ENCODE results near the gene CACNG8. TPM values are rescaled to one million over a fixed set of nuclear protein-coding genes. Genes with fewer than 3 reads are reported as not detected.

Gene CACNG8
- total RNA-seq = 1 to 10 TPM in 1 of 3 donors, not detected in 2; 2.3 TPM
- under 0.01 TPM for total RNA-seq (2013)

GRCh38 chr19:53962887-53963431, at the start of gene CACNG8:
TSS of gene CACNG8 (plus strand) at chr19:53962937.
- intact Hi-C loops (cut with micrococcal nuclease) = no loop called here
- no peaks in the 10 kb centered on the region for H3K36me3 Mint-ChIP-seq
- DNase-seq = no peak
- Histone ChIP-seq H3K27me3 (ENCODE audit: control insufficient read depth, insufficient read depth, low read length) (peaks cover 27% of the 10 kb centered on the region), H3K9me3 (ENCODE audit: control insufficient read depth, insufficient read depth, low read length) (no peaks in the 10 kb centered on the region), H3K4me1 (ENCODE audit: control insufficient read depth, insufficient read depth, low read length) (no peaks in the 10 kb centered on the region), H3K27ac (ENCODE audit: low read length) (no peak within 1 kb of the TSS), H3K36me3 (ENCODE audit: control insufficient read depth, insufficient read depth, low read length) (no peaks in the 10 kb centered on the region), H3K4me3 (ENCODE audit: low read length) (no peak within 1 kb of the TSS)
- peaks cover 67 to 73% of the 10 kb centered on the region in 2 donors for H3K27me3 Mint-ChIP-seq (ENCODE audit: low read depth in 2 of 2)
- peaks cover 0 to 26% of the 10 kb centered on the region in 2 donors for H3K4me1 Mint-ChIP-seq
- no peak for TF ChIP-seq CTCF (IDR thresholded peaks at IDR 0.05)
- no peak for ATAC-seq
- no peak within 1 kb of the TSS for H3K4me3 Mint-ChIP-seq
- H3K9me3 Mint-ChIP-seq = peaks cover 0 to 2% of the 10 kb centered on the region in 2 donors
- H3K27ac Mint-ChIP-seq = no peak within 1 kb of the TSS
- 6% methylated on average over 44 of the region's 55 CpGs for WGBS (ENCODE audit: insufficient coverage)

- H3K4me1 ChIP-seq (ENCODE audit: control insufficient read depth, insufficient read depth, low read length) = no peaks in the 10 kb centered on the region
- no peak overlapping the region for H3K27ac Mint-ChIP-seq
- no peak for ATAC-seq
- peaks cover 5% of the 10 kb centered on the region for H3K27me3 ChIP-seq (ENCODE audit: control insufficient read depth, insufficient read depth, low read length)
- no peak overlapping the region for H3K27ac ChIP-seq (ENCODE audit: low read length)
- peaks cover 0 to 5% of the 10 kb centered on the region in 2 donors for H3K4me1 Mint-ChIP-seq
- WGBS (ENCODE audit: insufficient coverage) = 62% methylated on average over 8 of the region's 8 CpGs
- no peak for TF ChIP-seq CTCF (IDR thresholded peaks at IDR 0.05)
- H3K36me3 ChIP-seq (ENCODE audit: control insufficient read depth, insufficient read depth, low read length) = no peaks in the 10 kb centered on the region
- H3K4me3 Mint-ChIP-seq = no peak overlapping the region
- no peak for DNase-seq
- no peaks in the 10 kb centered on the region for H3K9me3 ChIP-seq (ENCODE audit: control insufficient read depth, insufficient read depth, low read length)
- no peaks in the 10 kb centered on the region for H3K36me3 Mint-ChIP-seq
- H3K4me3 ChIP-seq (ENCODE audit: low read length) = no peak overlapping the region
- peaks cover 0 to 3% of the 10 kb centered on the region in 2 donors for H3K9me3 Mint-ChIP-seq
- peaks cover 29 to 46% of the 10 kb centered on the region in 2 donors for H3K27me3 Mint-ChIP-seq (ENCODE audit: low read depth in 2 of 2)
- intact Hi-C loops (cut with micrococcal nuclease) = no loop called here
These were observed 47.7 kb upstream of the CACNG8 start for GRCh38 chr19:53915000-53915399.

GRCh38 chr19:53916004-53916403, 46.7 kb upstream of the CACNG8 start:
- peaks cover 0 to 3% of the 10 kb centered on the region in 2 donors for H3K9me3 Mint-ChIP-seq
- DNase-seq (no peak), ATAC-seq (no peak)
- no peaks in the 10 kb centered on the region for H3K4me1 Mint-ChIP-seq
- Histone ChIP-seq H3K9me3 (ENCODE audit: control insufficient read depth, insufficient read depth, low read length) (no peaks in the 10 kb centered on the region), H3K36me3 (ENCODE audit: control insufficient read depth, insufficient read depth, low read length) (no peaks in the 10 kb centered on the region), H3K27ac (ENCODE audit: low read length) (no peak overlapping the region), H3K27me3 (ENCODE audit: control insufficient read depth, insufficient read depth, low read length) (peaks cover 3% of the 10 kb centered on the region), H3K4me3 (ENCODE audit: low read length) (no peak overlapping the region), H3K4me1 (ENCODE audit: control insufficient read depth, insufficient read depth, low read length) (no peaks in the 10 kb centered on the region)
- H3K27ac Mint-ChIP-seq = no peak overlapping the region
- intact Hi-C loops (cut with micrococcal nuclease) = no loop called here
- H3K4me3 Mint-ChIP-seq = no peak overlapping the region
- TF ChIP-seq CTCF (IDR thresholded peaks at IDR 0.05) = no peak
- peaks cover 19 to 36% of the 10 kb centered on the region in 2 donors for H3K27me3 Mint-ChIP-seq (ENCODE audit: low read depth in 2 of 2)
- no peaks in the 10 kb centered on the region for H3K36me3 Mint-ChIP-seq
- 78% methylated on average over 6 of the region's 6 CpGs for WGBS (ENCODE audit: insufficient coverage)

GRCh38 chr19:53917356-53917755, 45.4 kb upstream of the CACNG8 start:
- Mint-ChIP-seq H3K27ac (no peak overlapping the region), H3K27me3 (ENCODE audit: low read depth in 2 of 2) (peaks cover 8 to 23% of the 10 kb centered on the region in 2 donors), H3K36me3 (no peaks in the 10 kb centered on the region), H3K4me1 (no peaks in the 10 kb centered on the region), H3K9me3 (peaks cover 0 to 3% of the 10 kb centered on the region in 2 donors), H3K4me3 (no peak overlapping the region)
- Histone ChIP-seq H3K4me1 (ENCODE audit: control insufficient read depth, insufficient read depth, low read length) (no peaks in the 10 kb centered on the region), H3K9me3 (ENCODE audit: control insufficient read depth, insufficient read depth, low read length) (no peaks in the 10 kb centered on the region), H3K36me3 (ENCODE audit: control insufficient read depth, insufficient read depth, low read length) (no peaks in the 10 kb centered on the region), H3K27me3 (ENCODE audit: control insufficient read depth, insufficient read depth, low read length) (peaks cover under 1% of the 10 kb centered on the region), H3K4me3 (ENCODE audit: low read length) (no peak overlapping the region), H3K27ac (ENCODE audit: low read length) (no peak overlapping the region)
- ATAC-seq = no peak
- WGBS (ENCODE audit: insufficient coverage) = 88% methylated on average over 7 of the region's 7 CpGs
- no peak for DNase-seq
- intact Hi-C loops (cut with micrococcal nuclease) = no loop called here
- no peak for TF ChIP-seq CTCF (IDR thresholded peaks at IDR 0.05)

All from natural killer cell (primary cell).